ENCODE results near the gene RBCK1.

DNA sequence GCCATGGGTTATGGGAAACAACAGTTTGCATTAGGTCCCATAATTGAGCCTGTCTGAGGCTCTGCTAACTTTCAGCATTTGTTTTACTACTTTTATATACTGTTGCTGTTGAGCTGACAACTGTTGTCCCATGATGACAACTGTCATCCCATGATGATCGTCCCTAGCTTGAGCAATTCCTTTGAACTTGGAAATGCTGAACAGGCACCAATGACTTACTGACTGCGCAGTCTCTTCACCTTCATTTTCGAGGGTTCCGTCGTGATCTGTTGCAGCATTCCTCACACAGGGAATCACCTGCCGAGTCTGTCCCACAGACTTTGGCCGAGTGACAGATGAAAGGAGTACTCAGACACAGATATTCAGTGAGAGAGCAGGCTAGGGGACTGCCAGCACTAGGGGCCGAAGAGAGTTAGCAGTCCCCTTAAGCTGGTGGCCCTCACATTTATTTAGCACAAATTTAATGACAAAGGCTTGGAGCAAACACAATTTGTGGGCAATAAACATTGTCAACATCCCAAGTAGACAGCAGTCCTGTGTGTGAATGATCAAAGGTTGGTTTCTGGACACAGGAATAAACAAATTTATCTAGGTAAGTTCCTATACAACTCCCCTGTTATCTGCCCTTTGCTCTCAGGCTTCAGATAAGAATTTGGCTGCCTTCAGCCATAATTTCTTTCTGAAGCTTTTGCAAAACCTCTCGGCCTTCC is 64.2 kb downstream of the RBCK1 start:
- no peak for TF ChIP-seq HDAC6 (IDR thresholded peaks at IDR 0.05; ENCODE audit: unreplicated experiment)
- no peak for TF ChIP-seq CHD2 (IDR thresholded peaks at IDR 0.05; ENCODE audit: borderline replicate concordance, low read depth, low read length)
- TF ChIP-seq, protein P1, sequence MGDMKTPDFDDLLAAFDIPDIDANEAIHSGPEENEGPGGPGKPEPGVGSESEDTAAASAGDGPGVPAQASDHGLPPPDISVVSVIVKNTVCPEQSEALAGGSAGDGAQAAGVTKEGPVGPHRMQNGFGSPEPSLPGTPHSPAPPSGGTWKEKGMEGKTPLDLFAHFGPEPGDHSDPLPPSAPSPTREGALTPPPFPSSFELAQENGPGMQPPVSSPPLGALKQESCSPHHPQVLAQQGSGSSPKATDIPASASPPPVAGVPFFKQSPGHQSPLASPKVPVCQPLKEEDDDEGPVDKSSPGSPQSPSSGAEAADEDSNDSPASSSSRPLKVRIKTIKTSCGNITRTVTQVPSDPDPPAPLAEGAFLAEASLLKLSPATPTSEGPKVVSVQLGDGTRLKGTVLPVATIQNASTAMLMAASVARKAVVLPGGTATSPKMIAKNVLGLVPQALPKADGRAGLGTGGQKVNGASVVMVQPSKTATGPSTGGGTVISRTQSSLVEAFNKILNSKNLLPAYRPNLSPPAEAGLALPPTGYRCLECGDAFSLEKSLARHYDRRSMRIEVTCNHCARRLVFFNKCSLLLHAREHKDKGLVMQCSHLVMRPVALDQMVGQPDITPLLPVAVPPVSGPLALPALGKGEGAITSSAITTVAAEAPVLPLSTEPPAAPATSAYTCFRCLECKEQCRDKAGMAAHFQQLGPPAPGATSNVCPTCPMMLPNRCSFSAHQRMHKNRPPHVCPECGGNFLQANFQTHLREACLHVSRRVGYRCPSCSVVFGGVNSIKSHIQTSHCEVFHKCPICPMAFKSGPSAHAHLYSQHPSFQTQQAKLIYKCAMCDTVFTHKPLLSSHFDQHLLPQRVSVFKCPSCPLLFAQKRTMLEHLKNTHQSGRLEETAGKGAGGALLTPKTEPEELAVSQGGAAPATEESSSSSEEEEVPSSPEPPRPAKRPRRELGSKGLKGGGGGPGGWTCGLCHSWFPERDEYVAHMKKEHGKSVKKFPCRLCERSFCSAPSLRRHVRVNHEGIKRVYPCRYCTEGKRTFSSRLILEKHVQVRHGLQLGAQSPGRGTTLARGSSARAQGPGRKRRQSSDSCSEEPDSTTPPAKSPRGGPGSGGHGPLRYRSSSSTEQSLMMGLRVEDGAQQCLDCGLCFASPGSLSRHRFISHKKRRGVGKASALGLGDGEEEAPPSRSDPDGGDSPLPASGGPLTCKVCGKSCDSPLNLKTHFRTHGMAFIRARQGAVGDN (IDR thresholded peaks at IDR 0.05) = no peak
- TF ChIP-seq, protein P2, sequence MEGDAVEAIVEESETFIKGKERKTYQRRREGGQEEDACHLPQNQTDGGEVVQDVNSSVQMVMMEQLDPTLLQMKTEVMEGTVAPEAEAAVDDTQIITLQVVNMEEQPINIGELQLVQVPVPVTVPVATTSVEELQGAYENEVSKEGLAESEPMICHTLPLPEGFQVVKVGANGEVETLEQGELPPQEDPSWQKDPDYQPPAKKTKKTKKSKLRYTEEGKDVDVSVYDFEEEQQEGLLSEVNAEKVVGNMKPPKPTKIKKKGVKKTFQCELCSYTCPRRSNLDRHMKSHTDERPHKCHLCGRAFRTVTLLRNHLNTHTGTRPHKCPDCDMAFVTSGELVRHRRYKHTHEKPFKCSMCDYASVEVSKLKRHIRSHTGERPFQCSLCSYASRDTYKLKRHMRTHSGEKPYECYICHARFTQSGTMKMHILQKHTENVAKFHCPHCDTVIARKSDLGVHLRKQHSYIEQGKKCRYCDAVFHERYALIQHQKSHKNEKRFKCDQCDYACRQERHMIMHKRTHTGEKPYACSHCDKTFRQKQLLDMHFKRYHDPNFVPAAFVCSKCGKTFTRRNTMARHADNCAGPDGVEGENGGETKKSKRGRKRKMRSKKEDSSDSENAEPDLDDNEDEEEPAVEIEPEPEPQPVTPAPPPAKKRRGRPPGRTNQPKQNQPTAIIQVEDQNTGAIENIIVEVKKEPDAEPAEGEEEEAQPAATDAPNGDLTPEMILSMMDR (IDR thresholded peaks at IDR 0.05 in 2 of 3, conservative IDR thresholded peaks at IDR 0.05 in 1 of 3; ENCODE audit: control insufficient read depth in 2 of 3, extremely low read depth in 1 of 3, insufficient read depth in 1 of 3, low read depth in 3 of 3, low read length in 3 of 3) = no peak
- no peak for TF ChIP-seq SIN3A (IDR thresholded peaks at IDR 0.05; ENCODE audit: low read depth, low read length)
- no peak for TF ChIP-seq MEF2A (IDR thresholded peaks at IDR 0.05; ENCODE audit: insufficient read depth, low read depth, low read length)
- TF ChIP-seq GABPA (IDR thresholded peaks at IDR 0.05; ENCODE audit: low read depth) = no peak
- TF ChIP-seq POLR2AphosphoS5 (IDR thresholded peaks at IDR 0.05; ENCODE audit: low read length) = no peak
- TF ChIP-seq, protein P3, sequence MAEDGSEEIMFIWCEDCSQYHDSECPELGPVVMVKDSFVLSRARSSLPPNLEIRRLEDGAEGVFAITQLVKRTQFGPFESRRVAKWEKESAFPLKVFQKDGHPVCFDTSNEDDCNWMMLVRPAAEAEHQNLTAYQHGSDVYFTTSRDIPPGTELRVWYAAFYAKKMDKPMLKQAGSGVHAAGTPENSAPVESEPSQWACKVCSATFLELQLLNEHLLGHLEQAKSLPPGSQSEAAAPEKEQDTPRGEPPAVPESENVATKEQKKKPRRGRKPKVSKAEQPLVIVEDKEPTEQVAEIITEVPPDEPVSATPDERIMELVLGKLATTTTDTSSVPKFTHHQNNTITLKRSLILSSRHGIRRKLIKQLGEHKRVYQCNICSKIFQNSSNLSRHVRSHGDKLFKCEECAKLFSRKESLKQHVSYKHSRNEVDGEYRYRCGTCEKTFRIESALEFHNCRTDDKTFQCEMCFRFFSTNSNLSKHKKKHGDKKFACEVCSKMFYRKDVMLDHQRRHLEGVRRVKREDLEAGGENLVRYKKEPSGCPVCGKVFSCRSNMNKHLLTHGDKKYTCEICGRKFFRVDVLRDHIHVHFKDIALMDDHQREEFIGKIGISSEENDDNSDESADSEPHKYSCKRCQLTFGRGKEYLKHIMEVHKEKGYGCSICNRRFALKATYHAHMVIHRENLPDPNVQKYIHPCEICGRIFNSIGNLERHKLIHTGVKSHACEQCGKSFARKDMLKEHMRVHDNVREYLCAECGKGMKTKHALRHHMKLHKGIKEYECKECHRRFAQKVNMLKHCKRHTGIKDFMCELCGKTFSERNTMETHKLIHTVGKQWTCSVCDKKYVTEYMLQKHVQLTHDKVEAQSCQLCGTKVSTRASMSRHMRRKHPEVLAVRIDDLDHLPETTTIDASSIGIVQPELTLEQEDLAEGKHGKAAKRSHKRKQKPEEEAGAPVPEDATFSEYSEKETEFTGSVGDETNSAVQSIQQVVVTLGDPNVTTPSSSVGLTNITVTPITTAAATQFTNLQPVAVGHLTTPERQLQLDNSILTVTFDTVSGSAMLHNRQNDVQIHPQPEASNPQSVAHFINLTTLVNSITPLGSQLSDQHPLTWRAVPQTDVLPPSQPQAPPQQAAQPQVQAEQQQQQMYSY (CRISPR knock-in tag; IDR thresholded peaks at IDR 0.05) = no peak
- no peak for TF ChIP-seq ZNF384 (IDR thresholded peaks at IDR 0.05; ENCODE audit: borderline replicate concordance, low read depth, low read length)
- TF ChIP-seq SRF (IDR thresholded peaks at IDR 0.05; ENCODE audit: low read depth in 2 of 2, low read length in 2 of 2) = no peak
- TF ChIP-seq ESRRA (IDR thresholded peaks at IDR 0.05; ENCODE audit: low read length) = no peak
- no peak for TF ChIP-seq SP1 (IDR thresholded peaks at IDR 0.05; ENCODE audit: low read depth, low read length)

Measured in GM12878 (cell line).